SK-N-MC (cell line): ENCODE measurements around the gene LRFN2.

ENCODE experiments used
- DNase-seq: peaks from one replicate; pipeline ENCODE4 v3.0.0-alpha.2; 2011; ENCODE audit warnings: low read depth, low spot score
- H3K27ac ChIP-seq: fragments of 200-600 bp; sonication (generic); 2 replicates; pipeline ENCODE4 v1.5.1; 2016; ENCODE audit warnings: mixed run types
- H3K36me3 ChIP-seq: fragments of 200-600 bp; sonication (generic); 2 replicates; pipeline ENCODE4 v1.6.1; 2017; ENCODE audit warnings: antibody characterized with exemption, low read length, mixed read lengths; ENCODE audit not compliant: insufficient read depth
- H3K4me3 ChIP-seq: fragments of 200-600 bp; sonication (generic); 2 replicates; pipeline ENCODE4 v1.5.1; 2016
- H3K9ac ChIP-seq: fragments of 200-600 bp; sonication (generic); 2 replicates; pipeline ENCODE4 v1.8.0; 2017; ENCODE audit warnings: mixed run types, mixed read lengths; ENCODE audit not compliant: insufficient read length
- H3K9me3 ChIP-seq: fragments of 200-600 bp; sonication (generic); 2 replicates; pipeline ENCODE4 v1.6.1; 2017; ENCODE audit warnings: low read depth, mild to moderate bottlenecking, antibody characterized with exemption, low read length, moderate library complexity, mixed read lengths
- EZH2 ChIP-seq: fragments of 200-600 bp; sonication (generic); IDR thresholded peaks from one replicate; pipeline ENCODE4 v1.6.1; 2017; ENCODE audit warnings: antibody characterized with exemption
- FOXP2 ChIP-seq: optimal IDR thresholded peaks from 2 replicates; pipeline ENCODE3; 2011; ENCODE audit warnings: mild to moderate bottlenecking, moderate library complexity; ENCODE audit not compliant: insufficient read depth; ENCODE audit errors: extremely low read length, control extremely low read depth
- POLR2AphosphoS5 ChIP-seq: IDR thresholded peaks from 2 replicates; pipeline ENCODE4 v1.6.1; 2012; ENCODE audit warnings: mild to moderate bottlenecking, low read depth, low read length, borderline replicate concordance

The LRFN2 gene

GRCh38 chr6:40391086-40391485, 196.1 kb downstream of the LRFN2 start:
- no peak for DNase-seq
- no peaks in the 10 kb centered on the region for H3K36me3 ChIP-seq
- no peak overlapping the region for H3K4me3 ChIP-seq
- no peak overlapping the region for H3K9ac ChIP-seq
- no peaks in the 10 kb centered on the region for H3K9me3 ChIP-seq
- no peak for TF ChIP-seq FOXP2
- no peak for TF ChIP-seq EZH2
- no peak for TF ChIP-seq POLR2AphosphoS5
- no peak overlapping the region for H3K27ac ChIP-seq

- no peak overlapping the region for H3K27ac ChIP-seq
Observed at GRCh38 chr6:40390144-40390800, 196.9 kb downstream of the LRFN2 start.

GRCh38 chr6:40389254-40389653, 197.9 kb downstream of the LRFN2 start:
- no peak for DNase-seq
- no peak overlapping the region for H3K9ac ChIP-seq
- no peaks in the 10 kb centered on the region for H3K9me3 ChIP-seq
- H3K27ac ChIP-seq = no peak overlapping the region
- TF ChIP-seq FOXP2 (no peak), POLR2AphosphoS5 (no peak), EZH2 (no peak)
- H3K36me3 ChIP-seq = no peaks in the 10 kb centered on the region
- H3K4me3 ChIP-seq = no peak overlapping the region

More at GRCh38 chr6:40390144-40390800, 196.9 kb downstream of the LRFN2 start:
- H3K4me3 ChIP-seq = no peak overlapping the region
- TF ChIP-seq POLR2AphosphoS5 = no peak
- no peak for TF ChIP-seq EZH2
- TF ChIP-seq FOXP2 = no peak
- H3K9ac ChIP-seq = no peak overlapping the region
- DNase-seq = no peak
- H3K36me3 ChIP-seq = no peaks in the 10 kb centered on the region
- no peaks in the 10 kb centered on the region for H3K9me3 ChIP-seq

GRCh38 chr6:40387871-40388264, 199.3 kb downstream of the LRFN2 start:
- Histone ChIP-seq H3K27ac (no peak overlapping the region), H3K36me3 (no peaks in the 10 kb centered on the region), H3K9ac (no peak overlapping the region), H3K9me3 (no peaks in the 10 kb centered on the region), H3K4me3 (no peak overlapping the region)
- DNase-seq = no peak
- TF ChIP-seq EZH2 (no peak), POLR2AphosphoS5 (no peak), FOXP2 (no peak)

GRCh38 chr6:40387127-40387870, 199.9 kb downstream of the LRFN2 start:
- TF ChIP-seq FOXP2 = no peak
- TF ChIP-seq POLR2AphosphoS5 = no peak
- no peak for TF ChIP-seq EZH2
- no peaks in the 10 kb centered on the region for H3K36me3 ChIP-seq
- no peaks in the 10 kb centered on the region for H3K9me3 ChIP-seq
- H3K27ac ChIP-seq = no peak overlapping the region
- no peak overlapping the region for H3K9ac ChIP-seq
- DNase-seq = no peak
- no peak overlapping the region for H3K4me3 ChIP-seq

GRCh38 chr6:40386200-40386599, 201.0 kb downstream of the LRFN2 start:
- H3K27ac ChIP-seq = no peak overlapping the region
- no peaks in the 10 kb centered on the region for H3K36me3 ChIP-seq
- no peak for DNase-seq
- H3K9me3 ChIP-seq = no peaks in the 10 kb centered on the region
- no peak for TF ChIP-seq EZH2
- TF ChIP-seq FOXP2 = no peak
- TF ChIP-seq POLR2AphosphoS5 = no peak
- H3K4me3 ChIP-seq = no peak overlapping the region
- H3K9ac ChIP-seq = no peak overlapping the region

GRCh38 chr6:40383348-40384115, 203.6 kb downstream of the LRFN2 start:
- no peak for DNase-seq
- Histone ChIP-seq H3K27ac (no peak overlapping the region), H3K9me3 (no peaks in the 10 kb centered on the region), H3K36me3 (no peaks in the 10 kb centered on the region), H3K9ac (no peak overlapping the region), H3K4me3 (no peak overlapping the region)
- no peak for TF ChIP-seq EZH2
- TF ChIP-seq FOXP2 = no peak
- TF ChIP-seq POLR2AphosphoS5 = no peak

GRCh38 chr6:40380271-40380670, 206.9 kb downstream of the LRFN2 start:
- no peak overlapping the region for H3K27ac ChIP-seq
- H3K36me3 ChIP-seq = no peaks in the 10 kb centered on the region
- no peak overlapping the region for H3K4me3 ChIP-seq
- DNase-seq = no peak
- H3K9me3 ChIP-seq = no peaks in the 10 kb centered on the region
- TF ChIP-seq EZH2 = no peak
- TF ChIP-seq POLR2AphosphoS5 = no peak
- no peak for TF ChIP-seq FOXP2
- H3K9ac ChIP-seq = no peak overlapping the region
